Fibroblast of lung (primary cell): Measurements from ENCODE around the gene BTC.

Experiments used
- EZH2 ChIP-seq: IDR thresholded peaks from 2 replicates; pipeline ENCODE4 v1.5.1; 2012; ENCODE audit warnings: low read length, control low read depth, mild to moderate bottlenecking; ENCODE audit errors: missing control alignments
- TF ChIP-seq, protein P1 (sequence below), 2 donors: IDR thresholded peaks in 1 of 2; conservative IDR thresholded peaks in 1 of 2; 1 replicate in 1 of 2; 2 replicates in 1 of 2; pipeline ENCODE4 v1.5.1; 2011 to 2012; ENCODE audit warnings: low read length in 2 of 2, control low read depth in 1 of 2, inconsistent platforms in 1 of 2, low read depth in 1 of 2, mild to moderate bottlenecking in 1 of 2

DNA sequence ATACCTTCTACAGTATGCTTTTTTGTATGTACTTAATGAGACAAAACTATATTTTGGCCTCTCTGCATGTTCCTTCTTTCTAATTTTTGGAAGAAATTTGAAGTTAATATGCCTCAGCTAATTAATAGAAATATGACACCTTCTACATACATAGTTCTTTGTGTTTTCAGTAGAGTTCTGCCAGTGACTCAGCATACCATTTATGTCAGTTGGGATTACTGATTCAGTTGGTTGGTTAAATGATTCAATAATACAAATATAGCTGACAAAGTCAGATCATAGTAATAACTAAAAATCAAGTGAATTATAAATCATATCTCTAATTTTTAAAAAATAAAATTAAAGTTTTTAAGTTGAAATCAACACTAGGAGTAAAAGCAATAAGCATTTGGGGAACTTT lies 16.8 kb downstream of the BTC start:
- TF ChIP-seq, protein P1, sequence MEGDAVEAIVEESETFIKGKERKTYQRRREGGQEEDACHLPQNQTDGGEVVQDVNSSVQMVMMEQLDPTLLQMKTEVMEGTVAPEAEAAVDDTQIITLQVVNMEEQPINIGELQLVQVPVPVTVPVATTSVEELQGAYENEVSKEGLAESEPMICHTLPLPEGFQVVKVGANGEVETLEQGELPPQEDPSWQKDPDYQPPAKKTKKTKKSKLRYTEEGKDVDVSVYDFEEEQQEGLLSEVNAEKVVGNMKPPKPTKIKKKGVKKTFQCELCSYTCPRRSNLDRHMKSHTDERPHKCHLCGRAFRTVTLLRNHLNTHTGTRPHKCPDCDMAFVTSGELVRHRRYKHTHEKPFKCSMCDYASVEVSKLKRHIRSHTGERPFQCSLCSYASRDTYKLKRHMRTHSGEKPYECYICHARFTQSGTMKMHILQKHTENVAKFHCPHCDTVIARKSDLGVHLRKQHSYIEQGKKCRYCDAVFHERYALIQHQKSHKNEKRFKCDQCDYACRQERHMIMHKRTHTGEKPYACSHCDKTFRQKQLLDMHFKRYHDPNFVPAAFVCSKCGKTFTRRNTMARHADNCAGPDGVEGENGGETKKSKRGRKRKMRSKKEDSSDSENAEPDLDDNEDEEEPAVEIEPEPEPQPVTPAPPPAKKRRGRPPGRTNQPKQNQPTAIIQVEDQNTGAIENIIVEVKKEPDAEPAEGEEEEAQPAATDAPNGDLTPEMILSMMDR (conservative IDR thresholded peaks at IDR 0.05 in 1 of 2, IDR thresholded peaks at IDR 0.05 in 1 of 2; ENCODE audit: low read depth in 1 of 2, low read length in 2 of 2), result no peak
- TF ChIP-seq EZH2, result no peak
